GM18519 (cell line): ENCODE measurements around the gene DIAPH1.
"Not testable (repeated sequence)": the region's sequence is repeated elsewhere in the genome, so short reads cannot be mapped to it uniquely, and the experiment has no call there.

Experiments used
- ATAC-seq: cut with Tn5 transposase; IDR thresholded peaks from one replicate; pipeline ENCODE4 v1.9.1; 2021; ENCODE audit warnings: mild to moderate bottlenecking, moderate library complexity; ENCODE audit not compliant: unreplicated experiment, low FRiP score

The DIAPH1 gene

DNA sequence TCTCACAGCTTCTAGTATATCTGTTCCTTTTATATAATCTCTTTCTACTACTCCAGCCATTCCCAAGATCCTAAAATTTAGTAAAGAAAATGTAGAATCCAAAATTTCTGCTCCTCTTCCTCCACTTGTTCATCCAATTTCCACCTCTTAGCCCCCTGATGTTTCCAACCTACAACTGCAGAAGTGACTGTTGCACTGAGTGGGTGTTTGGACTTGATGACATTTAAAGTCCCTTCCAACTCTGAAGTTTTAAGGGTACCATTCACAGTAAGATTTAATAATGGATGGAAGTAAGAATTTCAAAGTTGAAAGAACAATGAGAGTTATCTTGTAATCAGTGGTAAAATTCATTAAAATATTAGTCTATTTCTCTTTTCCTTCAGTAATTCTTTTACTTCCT lies 5.5 kb downstream of the DIAPH1 start:
- ATAC-seq: no peak

DNA sequence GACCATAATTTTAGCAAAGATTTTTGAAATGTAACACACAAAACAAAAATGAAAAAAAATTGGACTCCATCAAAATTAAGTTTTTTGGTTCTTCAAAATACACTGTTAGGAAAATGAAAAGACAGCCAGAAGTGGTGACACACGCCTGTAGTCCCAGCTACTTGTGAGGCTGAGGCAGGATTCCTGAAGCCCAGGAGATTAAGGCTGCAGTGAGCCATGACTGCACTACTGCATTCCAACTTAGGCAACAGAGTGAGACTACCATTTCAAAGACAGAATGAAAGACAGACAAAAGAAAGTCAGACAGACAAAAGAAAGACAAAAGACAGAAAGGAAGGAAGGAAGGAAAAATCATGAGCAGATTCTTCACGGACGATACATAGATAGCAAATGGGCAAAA lies 7.5 kb downstream of the DIAPH1 start:
- no peak for ATAC-seq

DNA sequence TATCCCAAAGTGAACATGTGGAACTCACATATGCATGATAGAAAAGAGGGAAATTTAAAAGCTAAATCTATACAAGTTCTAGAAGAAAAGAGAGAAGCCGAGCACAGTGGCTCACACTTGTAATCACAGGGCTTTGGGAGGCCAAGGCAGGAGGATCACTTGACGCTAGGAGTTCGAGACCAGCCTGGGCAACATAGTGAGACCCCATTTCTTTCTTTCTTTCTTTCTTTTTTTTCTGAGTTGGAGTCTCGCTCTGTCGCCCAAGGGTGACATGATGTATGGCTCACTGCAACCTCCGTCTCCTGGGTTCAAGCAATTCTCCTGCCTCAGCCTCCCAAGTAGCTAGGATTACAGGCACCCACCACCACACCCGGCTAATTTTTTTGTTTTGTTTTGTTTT lies 8.9 kb downstream of the DIAPH1 start:
- not testable (repeated sequence) for ATAC-seq

DNA sequence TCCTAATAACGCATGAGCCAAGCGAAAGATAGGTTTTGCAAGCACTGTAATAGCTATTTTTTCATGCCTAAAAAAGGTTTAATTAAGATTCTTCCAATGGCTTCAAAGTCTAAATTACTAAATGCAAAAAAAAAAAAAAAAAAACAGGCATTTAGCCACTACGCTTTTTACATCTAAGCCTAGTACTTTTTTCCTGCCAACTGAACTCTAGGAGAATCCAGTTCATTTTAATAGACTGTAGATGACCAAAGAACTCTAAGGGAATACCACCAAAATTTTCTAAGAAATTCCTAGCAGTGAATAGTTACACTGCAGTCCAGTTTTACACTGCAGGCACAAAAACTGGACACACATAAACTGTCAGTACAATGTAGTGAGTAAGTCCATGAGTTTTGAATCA lies 9.8 kb downstream of the DIAPH1 start:
- no peak for ATAC-seq

DNA sequence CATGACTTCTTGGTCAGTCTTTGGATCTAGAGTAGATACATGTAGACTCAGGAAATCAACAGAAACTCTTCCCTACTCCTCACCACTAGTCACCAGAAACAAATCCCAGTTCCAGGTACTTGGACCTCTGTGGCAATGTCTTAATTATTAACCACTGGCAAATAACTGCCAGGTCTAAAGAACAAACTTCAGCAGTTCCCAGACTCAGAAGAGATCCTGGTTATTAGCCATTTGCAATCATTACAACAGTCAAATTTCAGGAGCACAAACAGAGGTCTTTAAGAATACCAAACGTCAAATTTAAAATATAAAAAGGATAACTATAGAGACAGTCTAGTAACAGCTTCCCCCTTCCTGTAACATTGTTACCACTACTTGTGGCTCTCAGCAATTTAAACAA lies 10.2 kb downstream of the DIAPH1 start:
- ATAC-seq: no peak

DNA sequence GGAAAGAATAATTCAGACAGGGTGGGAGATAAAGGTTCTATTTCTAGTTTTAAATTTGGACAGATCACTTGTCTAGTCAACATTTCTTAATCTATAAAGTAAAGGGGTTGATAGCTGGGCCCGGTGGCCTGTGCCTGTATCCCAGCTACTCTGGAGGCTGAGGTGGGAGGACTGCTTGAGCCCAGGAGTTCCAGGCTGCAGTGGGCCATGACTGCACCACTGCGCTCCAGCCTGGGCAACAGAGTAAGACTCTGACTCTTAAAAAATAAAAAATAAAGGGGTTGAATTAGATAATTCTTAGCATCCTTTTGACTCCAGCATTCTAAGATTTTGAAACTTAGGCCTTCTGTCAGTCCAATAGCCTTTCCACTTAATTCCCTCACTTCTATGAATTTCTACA lies 10.8 kb downstream of the DIAPH1 start:
- no peak for ATAC-seq

DNA sequence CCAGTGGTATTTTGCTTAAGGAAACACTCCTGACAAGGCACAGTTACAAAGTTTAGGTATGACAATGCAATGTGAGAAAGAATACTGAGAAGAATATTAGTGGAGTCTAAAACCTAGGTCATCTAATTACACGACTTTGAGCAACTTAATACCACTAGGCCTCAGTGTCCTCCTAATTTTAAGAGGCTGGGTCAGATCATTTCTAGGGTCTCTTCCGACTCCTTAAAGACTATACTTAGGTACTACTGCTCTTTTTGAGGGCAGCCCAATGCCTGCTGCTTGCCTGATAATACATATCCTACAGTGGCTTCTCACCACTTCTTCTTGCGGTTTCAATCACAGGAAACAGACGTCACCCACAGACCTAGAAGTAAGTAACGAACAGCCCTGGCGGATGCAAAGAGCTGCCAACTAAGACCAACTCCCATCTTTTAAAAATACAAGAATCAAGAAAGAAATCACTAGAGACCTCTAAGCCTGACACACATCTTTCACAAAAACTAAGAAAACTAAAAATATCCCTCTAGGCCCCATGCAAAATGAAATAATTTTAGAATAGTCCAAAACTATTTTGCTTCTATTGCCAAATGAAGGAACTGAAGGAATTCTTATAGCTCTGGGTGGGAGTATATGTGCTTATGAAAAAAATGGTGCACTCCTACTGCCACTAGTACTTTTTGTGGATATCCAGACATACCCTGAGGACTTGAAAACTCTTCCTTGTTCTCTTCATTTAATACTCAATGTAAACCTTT lies 13.1 kb downstream of the DIAPH1 start:
- ATAC-seq: peak; percentile 92

DNA sequence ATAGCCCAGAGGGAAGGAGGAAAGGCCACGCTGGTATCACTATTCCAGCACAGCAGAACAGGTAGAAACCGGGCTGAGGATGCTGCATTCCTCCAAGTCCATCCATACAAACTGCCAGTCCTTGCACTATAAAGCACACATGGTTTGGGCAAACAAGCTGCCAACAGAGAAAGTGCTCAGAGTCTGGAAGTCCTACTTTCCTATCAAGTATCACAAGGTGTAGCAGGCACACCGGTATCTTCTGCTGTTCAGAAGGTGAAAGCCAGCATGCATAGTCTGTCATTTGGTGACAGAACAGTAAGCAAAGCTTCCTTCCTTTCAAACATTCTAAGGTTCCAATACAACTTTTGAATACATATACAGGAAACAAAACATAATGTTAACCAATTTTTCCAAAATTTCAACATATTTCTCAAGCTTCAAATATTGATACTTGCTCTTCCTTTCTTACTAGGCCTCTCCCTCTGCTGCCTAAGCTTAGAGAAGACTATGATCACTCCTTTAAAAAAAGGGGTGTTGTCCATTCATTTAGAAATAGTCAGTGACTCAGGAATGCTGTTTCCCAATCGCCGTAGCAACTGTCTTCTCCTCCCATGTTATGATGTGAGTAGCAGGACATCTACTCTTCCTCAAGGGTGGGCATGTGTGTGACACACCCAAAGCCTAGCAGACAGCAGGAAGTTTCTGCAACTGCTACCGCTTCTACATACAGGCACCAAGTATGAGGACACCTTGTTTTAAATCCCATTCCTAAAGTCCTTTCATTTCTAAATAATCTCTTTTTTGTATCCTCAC lies 14.7 kb downstream of the DIAPH1 start:
- no peak for ATAC-seq

DNA sequence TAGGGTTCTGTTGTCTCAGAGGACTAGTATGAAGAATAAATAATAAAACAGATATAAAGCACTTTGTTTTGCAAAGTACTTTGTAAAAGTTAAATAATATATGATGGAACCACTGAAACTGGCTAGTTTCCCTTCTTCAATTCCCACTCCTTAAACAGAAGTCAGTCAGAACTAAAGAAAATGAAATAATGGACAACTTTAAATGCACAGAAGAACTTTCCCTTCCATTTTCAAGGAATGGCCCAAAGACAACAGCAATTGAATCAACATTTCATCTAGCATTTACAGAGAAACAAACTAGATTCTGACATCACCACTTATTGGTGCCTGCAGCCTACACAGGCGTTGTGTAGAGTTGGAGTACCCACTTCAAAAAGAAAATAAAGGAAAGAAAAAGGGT lies 16.2 kb downstream of the DIAPH1 start:
- ATAC-seq: no peak

DNA sequence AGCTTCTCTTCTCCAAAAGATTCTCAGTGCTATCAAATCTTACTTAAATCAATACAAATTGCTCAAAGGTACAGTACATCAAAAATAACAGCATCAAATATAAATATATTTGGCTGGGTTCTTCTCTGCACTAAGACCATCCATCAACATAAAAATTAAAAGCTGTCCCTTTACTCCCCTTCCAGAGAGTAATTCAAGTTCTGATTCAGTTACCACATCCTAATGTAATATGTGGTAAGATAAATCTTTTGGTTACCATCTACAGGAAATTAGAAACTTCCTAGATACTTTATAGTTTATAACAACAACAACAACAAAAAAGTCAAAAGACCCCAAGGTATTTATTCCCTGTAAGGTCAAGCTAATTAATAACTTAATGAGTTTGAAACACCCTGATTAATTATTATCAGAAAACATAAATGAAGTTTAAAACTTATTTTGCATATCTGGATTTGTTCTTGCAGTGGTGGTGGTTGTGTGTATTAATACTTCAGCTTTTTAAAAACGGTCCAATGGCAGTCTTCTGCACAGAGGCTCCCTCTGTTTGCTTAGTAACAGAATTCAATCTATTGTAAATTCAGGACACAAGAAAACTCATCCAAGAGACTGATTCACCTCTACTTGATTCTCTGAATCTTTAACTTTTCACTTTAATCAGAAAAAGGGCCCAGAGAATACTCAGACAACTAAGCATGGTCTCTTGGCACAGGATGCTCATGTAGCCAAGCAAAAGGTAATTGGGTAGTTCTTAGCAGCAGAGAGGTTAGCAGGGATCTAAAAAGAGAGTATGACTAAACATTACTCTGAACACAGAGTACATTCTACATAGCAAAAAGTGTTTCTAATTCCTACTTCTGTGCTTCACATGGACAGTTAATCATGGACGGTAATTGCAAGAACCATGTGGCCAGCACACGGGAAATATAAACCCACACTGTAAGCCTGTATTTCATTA lies 20.1 kb downstream of the DIAPH1 start:
- ATAC-seq: peak; percentile 46

DNA sequence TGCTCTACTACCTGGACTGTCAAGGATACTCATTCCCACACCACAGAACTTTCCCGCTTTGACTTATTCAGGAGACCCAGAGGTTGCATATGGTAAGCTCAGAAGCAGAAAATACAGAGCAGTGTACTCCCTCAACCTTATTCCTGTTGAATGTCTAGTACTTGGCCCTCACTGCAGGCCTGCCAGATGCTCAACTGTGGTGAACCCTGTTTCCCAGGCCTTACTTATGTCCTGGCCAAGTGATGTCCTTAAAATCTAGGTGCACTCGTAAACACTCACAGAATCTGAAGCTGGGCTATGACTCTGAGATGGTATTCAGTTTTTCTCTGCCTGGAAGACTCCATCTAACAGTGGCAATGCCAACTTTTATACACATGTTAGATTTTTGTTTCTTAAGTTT lies 21.0 kb downstream of the DIAPH1 start:
- ATAC-seq: no peak

DNA sequence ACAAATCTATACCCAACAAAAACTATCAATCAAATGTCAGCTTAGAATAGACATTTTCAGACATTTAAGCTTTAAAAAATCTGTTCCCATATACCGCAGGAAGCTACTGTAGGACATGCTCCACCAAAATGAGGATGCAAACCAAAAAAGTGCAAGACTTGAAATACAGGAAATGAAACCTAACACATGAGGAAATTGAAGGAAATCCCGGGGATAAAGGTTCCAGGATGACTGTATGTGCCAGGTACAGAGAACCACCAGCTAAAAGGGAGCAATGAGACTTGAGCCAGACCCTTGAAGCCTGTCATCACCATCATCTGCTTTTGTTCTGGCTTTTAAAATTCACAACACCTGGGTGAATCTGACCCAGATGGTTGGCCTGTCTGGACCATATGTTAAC lies 21.4 kb downstream of the DIAPH1 start:
- no peak for ATAC-seq

DNA sequence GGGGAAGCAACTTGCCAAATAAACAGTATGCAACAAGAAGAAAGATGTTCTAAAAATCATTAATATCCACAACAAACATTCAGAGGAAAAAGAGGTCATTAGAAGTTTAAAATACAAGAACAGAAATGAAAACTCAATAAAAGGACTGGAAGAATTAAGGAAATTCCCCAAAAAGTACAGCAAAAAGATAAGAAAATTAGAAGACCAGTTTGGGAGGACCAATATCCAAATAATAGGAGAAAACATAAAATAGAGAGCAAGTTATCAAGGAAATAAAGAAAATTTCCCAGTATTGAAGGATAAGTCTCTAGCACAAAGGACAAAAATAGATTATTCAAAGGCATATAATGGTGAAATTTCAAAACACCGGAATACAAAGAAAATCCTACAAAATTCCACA lies 21.9 kb downstream of the DIAPH1 start:
- ATAC-seq: no peak

DNA sequence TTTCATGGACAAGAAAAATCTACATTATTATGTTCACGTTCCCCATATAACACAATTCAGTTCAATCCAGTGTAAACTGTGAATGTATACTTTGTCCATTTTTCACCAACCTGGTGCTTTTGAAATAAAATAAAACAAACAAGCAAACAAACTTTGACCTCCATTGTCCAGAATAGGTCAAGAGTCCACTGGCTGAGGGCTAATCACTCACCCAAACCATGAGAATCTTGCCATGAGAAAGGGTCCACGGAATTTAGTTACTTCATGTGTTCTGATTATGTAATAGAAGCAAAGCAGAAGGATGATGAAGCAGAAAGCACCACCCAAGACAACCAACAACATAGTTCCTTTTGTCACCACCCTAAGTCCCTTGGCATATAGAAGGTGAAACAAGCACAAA lies 28.7 kb downstream of the DIAPH1 start:
- ATAC-seq: no peak

DNA sequence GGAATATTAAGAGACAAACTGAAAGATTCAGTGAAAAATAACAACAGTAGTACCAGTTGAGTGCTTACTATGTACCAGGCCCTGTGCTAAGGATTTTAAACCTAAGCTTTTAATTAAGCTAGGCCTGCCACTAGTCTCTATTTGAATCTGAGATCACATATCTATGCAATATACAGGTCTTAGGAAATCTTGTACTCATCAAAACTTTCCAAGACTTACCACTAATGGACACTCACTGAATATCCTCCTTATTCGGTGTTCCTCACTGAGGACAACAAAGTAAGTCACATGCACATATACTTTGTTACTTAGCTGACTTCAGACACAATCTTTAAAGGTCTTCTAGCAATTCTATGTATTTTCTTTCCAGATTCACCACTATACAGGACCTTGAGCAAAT lies 32.6 kb downstream of the DIAPH1 start:
- no peak for ATAC-seq

DNA sequence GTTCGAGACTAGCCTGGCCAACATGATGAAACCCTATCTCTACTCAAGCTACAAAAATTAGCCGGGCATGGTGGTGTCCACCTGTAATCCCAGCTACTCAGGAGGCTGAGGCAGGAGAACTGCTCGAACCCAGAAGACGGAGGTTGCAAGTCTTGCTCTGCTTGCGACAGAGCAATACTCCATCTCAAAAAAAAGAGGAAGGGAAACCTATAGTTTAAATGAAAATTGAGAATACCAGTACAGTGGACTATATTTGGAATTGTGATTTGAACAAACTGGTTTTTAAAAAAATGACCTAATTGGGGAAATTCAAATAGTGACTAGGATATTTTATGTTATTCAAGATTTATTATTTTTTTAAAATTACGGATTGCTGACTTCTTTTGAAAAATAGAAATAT lies 33.2 kb downstream of the DIAPH1 start:
- no peak for ATAC-seq

DNA sequence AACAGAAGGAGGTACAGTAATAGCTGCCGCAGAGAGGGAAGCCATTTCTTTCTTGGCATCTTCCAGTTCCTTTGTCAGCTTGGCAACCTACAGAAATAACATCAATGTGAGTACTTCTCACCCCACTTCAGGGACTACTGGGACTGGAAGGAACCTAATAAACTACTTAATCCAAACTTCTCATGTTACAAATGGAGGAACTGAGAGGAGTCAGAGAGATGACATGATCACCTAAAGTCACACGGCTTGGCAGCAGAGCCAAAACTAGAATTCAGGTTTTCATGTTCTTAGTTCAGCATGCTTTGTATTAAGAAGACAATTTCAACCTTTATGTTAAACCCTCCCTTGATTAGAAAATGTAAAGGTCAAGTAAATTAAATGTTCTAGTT lies 44.7 kb downstream of the DIAPH1 start:
- ATAC-seq: no peak

DNA sequence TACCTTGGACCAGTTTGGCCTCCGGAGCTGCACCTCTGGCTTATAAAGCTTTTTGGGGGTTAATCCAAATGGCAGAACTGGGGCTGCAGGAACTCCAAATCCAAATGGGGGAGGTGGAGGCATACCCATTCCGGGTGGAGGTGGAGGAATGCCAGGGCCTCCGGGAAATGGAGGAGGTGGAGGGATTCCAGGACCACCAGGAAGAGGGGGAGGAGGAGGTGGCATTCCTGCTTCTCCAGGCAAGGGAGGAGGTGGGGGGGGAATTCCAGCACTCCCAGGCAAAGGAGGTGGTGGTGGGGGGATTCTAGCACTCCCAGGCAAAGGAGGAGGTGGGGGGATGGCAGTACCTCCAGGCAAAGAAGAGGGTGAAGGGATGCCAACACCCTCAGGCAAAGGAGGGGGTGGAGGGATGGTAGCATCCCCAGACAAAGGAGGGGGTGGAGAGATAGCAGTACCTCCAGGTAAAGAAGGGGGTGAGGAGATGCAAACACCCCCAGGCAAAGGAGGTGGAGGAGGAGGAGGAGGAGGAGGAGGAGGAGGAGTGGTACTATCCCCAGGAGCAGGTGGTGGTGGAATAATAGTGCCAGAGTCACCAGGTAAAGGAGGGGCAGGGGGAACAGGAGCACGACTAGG lies 45.2 kb downstream of the DIAPH1 start:
- no peak for ATAC-seq

DNA sequence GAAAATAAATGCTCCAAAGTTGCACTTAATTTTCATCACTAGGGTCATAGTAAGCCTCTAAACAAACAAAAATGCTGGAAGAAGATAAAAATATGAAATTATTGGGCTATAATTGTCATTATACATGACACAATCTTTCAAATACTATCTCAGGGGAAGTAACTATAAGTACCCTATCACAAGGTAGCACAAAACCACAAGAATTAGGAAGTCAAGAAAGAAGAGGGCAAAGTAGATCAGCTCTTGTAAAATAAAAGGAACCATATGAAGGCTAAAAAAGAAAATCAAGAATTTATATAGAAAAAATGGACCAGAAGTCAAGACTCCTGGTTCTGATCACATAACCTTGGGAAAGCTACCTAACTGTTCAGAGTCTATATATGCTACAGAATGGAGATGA lies 48.1 kb downstream of the DIAPH1 start:
- no peak for ATAC-seq

DNA sequence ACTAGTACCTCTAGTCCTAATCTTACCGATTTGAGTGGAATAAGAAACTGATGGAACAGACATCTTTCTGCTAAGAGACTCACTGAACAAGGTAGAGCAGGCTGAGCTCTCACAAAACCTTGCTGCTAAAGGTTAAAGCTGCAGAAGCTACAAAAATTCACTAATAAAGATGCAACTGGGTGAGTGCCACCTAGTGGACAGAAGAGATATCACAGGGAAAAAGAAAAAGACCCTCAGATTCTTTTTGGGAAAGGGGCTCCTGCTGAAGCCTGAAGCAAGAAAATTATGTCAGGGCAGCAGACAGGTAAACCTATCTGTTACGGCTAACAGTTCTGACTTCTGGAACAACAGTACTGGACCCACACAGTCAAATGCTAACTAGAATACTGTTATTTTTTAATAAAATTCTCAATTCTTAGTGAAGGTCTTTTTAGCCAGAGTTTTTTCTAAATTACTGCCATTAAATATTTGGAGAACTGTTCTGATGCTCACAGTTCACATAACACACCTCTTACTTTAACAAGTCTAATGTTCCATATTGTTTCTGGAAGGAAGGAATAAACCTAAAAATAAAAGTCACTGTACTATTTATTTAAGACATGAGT lies 51.2 kb downstream of the DIAPH1 start:
- ATAC-seq: no peak
